Embryonic facial prominence (tissue), 1 donor: Measurements from ENCODE around the gene CSNK1G3.
"Not testable (repeated sequence)": the region's sequence is repeated elsewhere in the genome, so short reads cannot be mapped to it uniquely, and the experiment has no call there.

ENCODE experiments used
- DNase-seq: peaks from one replicate; pipeline ENCODE4 v3.0.0-alpha.2; 2016; ENCODE audit errors: extremely low spot score

The CSNK1G3 gene

GRCh38 chr5:123511648-123512605, at the start of gene CSNK1G3:
Gene CSNK1G3, plus strand, starts transcription at chr5:123512177. Its CDS starts 33,487 bp downstream, at chr5:123545664.
- peak; percentile 97 for DNase-seq

GRCh38 chr5:123466839-123467238, 45.1 kb upstream of the CSNK1G3 start:
- DNase-seq, result not testable (repeated sequence)

GRCh38 chr5:123471385-123471784, 40.6 kb upstream of the CSNK1G3 start:
- no peak for DNase-seq

GRCh38 chr5:123472150-123472924, 39.6 kb upstream of the CSNK1G3 start:
- no peak for DNase-seq

- DNase-seq, result no peak
Observed at GRCh38 chr5:123474228-123474627, 37.7 kb upstream of the CSNK1G3 start.

- no peak for DNase-seq
Observed at GRCh38 chr5:123476731-123477130, 35.2 kb upstream of the CSNK1G3 start.

GRCh38 chr5:123478546-123478945, 33.4 kb upstream of the CSNK1G3 start:
- no peak for DNase-seq

GRCh38 chr5:123482258-123482657, 29.7 kb upstream of the CSNK1G3 start:
- no peak for DNase-seq

- no peak for DNase-seq
Observed at GRCh38 chr5:123483446-123484077, 28.4 kb upstream of the CSNK1G3 start.

GRCh38 chr5:123485275-123485674, 26.7 kb upstream of the CSNK1G3 start:
- DNase-seq, result no peak

GRCh38 chr5:123486951-123487655, 24.9 kb upstream of the CSNK1G3 start:
- DNase-seq, result no peak

GRCh38 chr5:123490974-123491373, 21.0 kb upstream of the CSNK1G3 start:
- no peak for DNase-seq

- DNase-seq, result not testable (repeated sequence)
Observed at GRCh38 chr5:123495211-123495610, 16.8 kb upstream of the CSNK1G3 start.

GRCh38 chr5:123496892-123497291, 15.1 kb upstream of the CSNK1G3 start:
- no peak for DNase-seq

- DNase-seq, result no peak
Observed at GRCh38 chr5:123500471-123500870, 11.5 kb upstream of the CSNK1G3 start.

- DNase-seq, result no peak
Observed at GRCh38 chr5:123502120-123502519, 9.9 kb upstream of the CSNK1G3 start.

- DNase-seq, result no peak
Observed at GRCh38 chr5:123503299-123503698, 8.7 kb upstream of the CSNK1G3 start.

- no peak for DNase-seq
Observed at GRCh38 chr5:123505633-123506032, 6.3 kb upstream of the CSNK1G3 start.

GRCh38 chr5:123508441-123508840, 3.5 kb upstream of the CSNK1G3 start:
- DNase-seq, result no peak

- no peak for DNase-seq
Observed at GRCh38 chr5:123511290-123511647, 708 bp upstream of the CSNK1G3 start.

- DNase-seq, result no peak
Observed at GRCh38 chr5:123512611-123513461, 859 bp downstream of the CSNK1G3 start.
